Amniotic epithelial cell (primary cell): ENCODE results near the gene LRR1.
A peak's percentile ranks its signal among the peaks of the same experiment; 100 is the strongest.

ENCODE experiments used
- DNase-seq: peaks from one replicate; pipeline ENCODE4 v3.0.0-alpha.2; 2010; ENCODE audit warnings: low read depth

LRR1 gene

DNA sequence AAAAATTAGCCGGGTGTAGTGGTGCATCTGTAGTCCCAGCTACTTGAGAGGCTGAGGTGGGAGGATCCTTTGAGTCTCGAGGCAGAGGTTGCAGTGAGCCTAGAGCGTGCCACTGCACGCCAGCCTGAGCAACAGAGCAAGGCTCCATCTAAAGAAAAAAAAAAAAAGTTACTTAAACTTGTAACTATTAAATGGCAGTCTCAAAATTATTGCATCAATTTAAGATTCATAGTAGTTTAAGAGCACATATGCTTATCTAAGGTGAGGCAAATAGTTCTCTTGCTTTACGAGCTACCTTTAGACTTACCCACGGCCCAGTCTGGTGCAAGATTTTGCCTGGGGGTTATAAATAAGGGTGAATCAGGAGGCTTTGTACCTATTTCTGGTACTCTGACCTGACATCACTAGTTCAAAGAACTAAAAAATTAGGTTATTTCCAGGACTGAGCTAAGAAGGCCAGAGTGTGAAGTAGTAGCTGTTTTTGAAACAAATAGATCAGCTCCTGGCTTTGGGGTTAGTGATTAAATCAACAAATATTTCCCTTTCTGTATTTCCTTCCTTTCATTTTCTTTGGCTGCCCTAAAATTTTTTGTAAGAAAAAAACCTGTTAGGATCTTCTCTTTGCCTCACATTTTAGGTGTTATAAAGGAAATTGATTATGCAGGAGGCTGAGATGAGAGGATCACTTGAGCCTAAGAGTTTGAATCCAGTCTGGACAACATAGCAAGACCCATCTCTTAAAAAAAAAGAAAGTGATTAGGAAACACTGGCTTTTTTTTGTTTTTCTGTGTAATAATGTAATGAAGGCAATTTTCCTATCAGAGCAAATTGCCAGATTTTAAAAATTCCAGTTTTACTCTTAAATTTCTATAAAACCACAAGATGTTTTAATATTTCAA, 25.4 kb downstream of the LRR1 start:
- no peak for DNase-seq

DNA sequence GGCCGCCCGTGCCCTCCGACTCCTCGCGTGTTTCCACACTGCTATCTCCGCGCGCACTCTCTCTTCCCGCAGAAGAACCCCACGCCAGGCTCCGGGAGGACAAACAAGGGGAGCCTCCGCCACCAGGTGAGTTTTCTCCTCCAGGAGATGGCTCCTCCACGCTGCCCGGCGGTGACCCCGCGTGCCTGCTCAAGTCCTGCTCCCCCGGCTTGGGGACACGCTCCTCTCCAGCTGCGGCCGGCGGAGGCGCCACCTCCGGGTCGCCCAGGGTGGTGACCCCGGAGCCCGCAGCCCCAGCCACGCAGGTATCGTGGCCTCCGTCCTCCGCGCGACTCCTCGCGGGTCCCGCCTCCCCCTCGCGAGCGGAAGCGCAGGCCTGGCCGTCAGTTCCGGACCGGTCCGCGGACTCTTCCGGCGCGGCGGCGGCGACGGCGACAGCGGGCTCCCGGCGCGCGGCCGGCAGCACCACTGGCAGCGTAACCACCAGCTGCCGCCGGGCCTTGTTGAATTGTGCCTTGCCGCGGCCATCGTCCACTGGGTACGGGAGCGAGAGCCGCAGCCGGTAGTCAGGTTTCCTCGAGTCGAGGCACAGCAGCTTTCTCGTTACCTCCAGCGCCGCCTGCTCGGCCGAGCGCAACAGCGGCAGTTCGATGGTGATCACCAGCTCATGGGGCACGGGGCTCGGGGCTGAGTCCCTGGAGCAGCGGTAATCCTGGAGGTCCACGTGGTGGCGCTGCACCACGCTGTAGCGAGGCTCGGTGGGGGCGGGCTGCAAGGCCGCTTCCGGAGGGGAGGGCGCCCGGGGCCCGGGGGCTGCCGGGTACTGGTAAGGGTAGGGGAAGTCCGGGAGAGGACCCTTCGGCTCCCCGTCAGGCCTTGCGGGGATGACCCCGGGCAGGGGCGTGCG, 35.2 kb downstream of the LRR1 start:
- DNase-seq = peak; percentile 93

DNA sequence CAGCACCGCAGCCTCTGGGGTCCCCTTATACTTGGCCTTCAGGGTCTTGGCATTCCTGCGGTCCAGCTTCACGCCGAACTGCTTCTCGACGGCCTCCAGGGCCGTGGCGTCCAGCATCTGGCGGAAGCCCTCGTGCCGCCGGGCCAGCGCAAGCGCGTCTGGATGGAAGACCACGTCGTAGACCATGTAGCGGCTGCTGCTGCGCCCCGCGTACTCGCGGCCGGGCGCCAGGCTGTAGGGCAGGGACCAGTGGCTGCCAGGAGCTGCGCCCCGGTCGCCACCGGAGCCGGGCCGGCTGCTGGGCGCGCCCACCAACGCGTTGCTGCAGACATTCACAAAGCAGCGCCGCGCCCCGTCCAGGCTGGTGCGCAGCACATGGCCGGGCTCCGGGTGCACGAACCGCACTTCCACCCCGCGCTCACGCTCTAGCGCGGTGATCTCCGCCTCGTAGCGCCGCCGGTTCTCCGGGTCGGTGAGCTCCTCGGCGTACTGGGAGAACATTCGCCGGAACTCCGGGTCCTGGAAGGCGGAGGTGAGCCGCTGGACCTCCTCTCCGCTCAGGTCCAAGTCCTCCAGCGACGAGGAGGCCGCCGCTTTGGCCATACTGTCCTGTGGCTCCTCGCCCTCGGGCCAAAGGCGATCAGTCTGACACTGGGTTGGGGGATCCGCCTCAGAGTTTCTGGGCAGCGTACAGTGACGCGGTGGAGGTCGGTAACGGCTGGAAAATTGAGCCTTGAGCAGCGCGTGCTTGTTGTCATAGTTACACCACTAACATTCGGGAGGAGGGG, 36.0 kb downstream of the LRR1 start, which contains the start of gene DNAAF2:
TSS of gene DNAAF2 (minus strand) at position 698 of the 788 bp plus-strand sequence. CDS start at position 603, 95 bp downstream.
- DNase-seq = peak; percentile 68

DNA sequence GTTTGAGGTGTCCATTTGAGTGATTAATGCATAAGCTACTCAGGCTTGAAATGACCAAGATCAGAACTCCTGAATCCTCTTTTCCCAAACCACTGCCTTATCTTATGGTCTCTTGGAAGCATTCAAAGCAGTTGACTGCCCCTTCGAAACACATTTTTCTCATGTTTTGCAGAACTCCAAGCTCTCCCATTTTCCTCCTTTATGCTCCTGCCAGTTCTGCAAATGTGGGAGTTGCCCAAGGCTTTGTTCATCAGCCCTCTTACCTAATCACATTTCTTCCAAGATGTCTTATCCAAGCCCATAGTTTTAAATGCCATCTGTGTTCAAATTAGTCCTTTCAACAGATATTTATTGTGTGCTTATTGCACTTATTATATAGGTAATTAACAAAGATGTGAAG, 38.1 kb downstream of the LRR1 start:
- peak; percentile 88 for DNase-seq

DNA sequence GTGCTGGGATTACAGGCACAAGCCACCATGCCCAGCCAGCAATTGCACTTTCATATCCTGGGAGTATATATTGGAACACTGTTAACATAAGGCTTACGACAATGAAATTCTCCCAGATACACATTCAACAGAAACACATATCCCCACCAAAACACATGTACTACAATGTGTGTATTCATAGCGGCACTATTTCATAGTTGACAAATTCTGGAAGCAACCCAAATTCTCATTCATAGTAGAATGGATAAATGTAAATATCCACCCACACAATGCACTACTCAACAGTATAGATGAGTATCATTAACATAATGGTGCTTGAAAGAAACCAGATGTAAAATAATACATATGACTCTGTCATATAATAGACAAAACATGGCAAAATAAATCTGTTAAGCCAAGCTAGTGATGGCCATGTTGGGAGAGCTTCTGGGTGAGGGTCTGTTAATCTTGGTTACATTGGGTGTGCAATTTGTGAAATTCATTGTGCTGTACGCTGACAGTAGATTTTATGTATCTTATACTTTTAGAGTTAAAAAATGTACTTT, 38.9 kb downstream of the LRR1 start:
- DNase-seq = no peak

DNA sequence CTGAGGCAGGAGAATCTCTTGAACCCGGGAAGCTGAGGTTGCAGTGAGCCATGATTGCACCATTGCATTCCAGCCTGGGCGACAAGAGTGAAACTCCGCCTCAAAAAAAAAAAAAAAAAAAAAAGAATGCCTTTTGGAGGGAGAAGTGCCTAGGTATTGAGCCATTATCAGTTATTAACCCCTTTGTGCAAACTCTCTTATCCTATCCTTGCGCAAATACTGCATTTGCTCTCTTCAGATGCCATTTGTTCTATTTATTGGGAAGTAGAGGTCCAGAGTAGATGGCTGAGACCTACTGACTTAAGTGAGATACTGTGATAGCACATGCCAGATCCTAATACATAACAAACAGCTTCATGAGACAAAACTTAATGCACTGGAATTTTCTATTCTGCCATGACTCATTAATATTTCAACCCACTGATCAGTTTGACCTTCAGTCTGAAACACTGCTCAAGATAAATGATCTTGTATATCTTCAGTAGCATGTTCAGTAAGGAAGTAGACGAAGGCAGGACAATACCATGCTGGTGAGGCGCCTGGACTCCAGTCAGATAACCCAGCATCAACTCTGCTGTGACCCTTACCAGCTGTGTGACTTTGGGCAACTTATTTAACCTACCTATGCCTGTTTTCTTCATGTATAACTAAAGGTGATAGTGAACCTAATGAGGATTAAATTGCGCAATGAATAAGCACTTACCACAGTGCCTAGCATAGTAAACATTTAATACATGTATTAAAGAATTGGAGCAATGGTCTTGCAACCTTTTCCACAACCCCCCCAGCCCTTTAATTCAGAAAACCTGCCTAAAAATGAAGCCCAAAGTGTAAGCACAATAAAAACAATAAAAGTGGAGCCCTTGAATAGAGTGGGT, 42.0 kb downstream of the LRR1 start:
- DNase-seq = peak; percentile 50

DNA sequence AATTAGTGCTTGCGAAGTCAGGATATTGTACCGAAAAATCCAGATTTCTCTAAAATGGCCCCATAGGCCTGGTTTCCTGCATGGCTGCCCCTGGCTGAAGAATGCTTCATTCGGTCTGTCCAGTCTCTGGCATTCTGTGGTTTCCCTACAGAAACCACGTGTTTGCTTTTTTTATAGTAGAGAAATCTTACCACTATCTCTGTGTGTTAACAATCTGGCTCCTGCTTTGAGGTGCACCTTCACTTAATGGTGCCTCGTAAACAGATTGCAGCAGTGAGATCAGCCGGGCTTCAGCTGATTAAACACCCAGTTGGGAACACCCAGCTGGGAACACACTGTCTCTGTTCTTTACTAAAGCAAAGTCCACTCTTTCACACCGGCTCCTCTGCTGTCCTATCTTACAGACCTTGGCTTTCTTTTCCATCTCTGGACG, 43.0 kb downstream of the LRR1 start:
- DNase-seq = peak; percentile 90

DNA sequence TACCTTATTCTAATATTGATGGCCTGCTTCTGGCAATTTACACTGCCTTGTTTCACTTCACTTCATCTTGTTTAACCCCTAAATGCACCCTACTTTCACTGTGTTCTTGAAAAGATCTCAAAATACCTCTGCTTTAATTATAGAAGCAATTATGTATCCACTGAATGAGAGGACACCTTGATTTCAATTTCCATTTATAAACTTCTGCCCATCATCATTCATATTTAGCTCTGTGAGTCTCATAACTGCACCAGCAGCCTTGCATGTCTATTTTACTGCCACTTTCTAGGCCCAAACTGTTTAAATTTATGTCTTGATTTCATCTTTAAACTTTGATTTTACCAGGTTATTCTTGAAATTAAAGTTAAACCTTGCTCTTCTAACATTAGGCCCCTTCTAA, 43.4 kb downstream of the LRR1 start:
- no peak for DNase-seq

DNA sequence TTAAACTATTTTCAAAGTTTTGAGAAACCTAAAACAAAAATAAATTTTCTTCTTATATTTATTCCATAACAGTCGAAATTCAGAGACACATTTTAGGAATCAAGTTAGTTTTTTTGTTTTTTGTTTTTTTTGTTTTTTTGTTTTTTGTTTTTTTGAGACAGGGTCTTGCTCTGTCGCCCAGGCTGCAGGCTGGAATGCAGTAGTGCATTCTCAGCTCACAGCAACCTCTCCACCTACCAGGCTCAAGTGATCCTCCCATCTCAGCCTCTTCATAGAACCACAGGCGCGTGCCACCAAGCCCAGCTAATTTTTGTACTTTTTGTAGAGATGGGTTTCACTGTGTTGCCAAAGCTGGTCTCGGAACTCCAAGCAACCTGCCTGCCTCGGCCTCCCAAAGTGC, 54.8 kb downstream of the LRR1 start:
- no peak for DNase-seq

DNA sequence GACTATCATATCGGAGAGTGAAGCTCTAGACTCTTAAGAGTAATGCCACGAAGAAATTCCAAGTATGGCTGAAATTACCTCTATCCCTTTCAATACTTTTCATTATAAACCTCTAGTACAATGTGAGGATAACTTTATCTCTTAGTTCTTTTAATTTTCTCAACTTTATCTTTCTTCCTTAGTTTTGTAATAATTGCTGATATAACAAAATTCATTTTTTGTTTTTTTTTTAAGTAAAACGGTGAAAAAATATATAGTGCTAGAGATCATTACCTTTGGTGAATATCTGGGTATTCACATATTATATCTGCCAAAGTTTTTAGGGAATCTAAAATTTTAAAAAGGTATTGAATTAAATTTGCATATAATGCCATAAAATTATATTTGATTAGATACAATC, 55.8 kb downstream of the LRR1 start:
- no peak for DNase-seq

DNA sequence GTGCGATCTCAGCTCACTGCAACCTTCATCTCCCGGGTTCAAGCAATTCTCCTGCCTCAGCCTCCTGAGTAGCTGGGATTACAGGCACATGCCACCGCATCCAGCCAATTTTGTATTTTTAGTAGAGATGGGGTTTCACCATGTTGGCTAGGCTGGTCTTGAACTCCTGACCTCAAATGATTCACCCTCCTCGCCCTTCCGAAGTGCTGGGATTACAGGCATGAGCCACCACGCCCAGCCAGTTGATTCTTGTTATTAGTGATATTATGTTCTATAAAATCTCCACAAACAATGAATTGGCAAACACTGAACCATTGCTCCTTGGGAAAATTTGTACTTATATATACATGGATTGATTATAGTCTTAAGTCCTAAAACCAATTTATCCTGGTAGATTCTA, 58.8 kb downstream of the LRR1 start:
- peak; percentile 18 for DNase-seq

DNA sequence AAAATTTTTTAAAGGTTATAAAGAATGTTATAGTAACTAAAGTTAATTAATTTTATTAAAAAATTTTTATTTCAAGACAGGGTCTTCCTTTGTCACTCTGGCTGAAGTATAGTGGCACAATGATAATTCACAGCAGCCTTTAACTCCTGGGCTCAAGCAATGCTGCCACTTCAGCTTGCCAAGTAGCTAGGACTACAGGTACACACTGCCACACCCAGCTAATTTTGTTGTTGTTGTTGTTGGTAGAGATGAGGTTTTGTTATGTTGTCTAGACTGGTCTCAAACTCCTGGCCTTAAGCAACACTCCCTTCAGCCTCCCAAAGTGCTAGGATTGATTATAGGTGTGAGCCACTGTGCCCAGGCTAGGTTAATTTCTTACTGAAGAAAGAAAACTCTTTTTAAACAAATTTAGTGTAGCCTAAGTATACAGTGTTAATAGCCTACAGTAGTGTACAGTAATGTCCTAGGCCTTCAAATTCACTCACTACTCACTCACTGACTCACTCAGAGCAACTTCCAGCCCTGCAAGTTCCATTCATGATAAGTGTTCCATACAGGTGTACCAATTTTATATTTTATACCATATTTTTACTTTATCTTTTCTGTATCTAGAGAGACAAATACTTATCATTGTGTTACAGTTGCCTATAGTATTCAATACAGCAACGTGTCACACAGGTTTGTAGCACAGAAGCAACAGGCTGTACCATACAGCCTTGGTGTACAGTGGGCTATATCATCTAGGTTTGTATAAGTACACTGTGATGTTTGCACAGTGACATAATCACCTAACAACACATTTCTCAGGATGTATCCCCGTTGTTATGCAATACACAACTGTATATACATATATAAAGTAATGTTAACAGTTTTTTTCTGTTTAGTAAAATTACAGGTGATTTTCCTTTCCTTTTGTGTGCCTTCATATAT, 61.1 kb downstream of the LRR1 start:
- no peak for DNase-seq
